Measurements from ENCODE around the gene PEA15. TPM values are rescaled to one million over a fixed set of nuclear protein-coding genes. Genes with fewer than 3 reads are reported as not detected.

PEA15 gene
- 166 to 335 TPM (median 325 TPM) in 3 replicates for total RNA-seq
- long read RNA-seq, transcript PEA15-201 (4 exons, 2,471 nt): major isoform, 17 of 66 reads
- long read RNA-seq, partial matches to known transcripts: 0 of 66 reads
- long read RNA-seq, other reads (novel, unspliced or antisense): 49 of 66 reads

- peak within 1 kb of the TSS; percentile 89 for H3K4me3 Mint-ChIP-seq (ENCODE audit: unreplicated experiment)
- DNase-seq (ENCODE audit: low spot score): no peak
- TF ChIP-seq CTCF (IDR thresholded peaks at IDR 0.05): no peak
These were observed at the start of gene PEA15 for GRCh38 chr1:160205242-160206035. TSS of gene PEA15 (plus strand) at chr1:160205384. CDS start at chr1:160211545, 6,161 bp downstream.

GRCh38 chr1:160156361-160156760 lies 48.8 kb upstream of the PEA15 start:
- no peaks in the 10 kb centered on the region for H3K36me3 Mint-ChIP-seq (ENCODE audit: low read depth)
- H3K4me3 Mint-ChIP-seq (ENCODE audit: unreplicated experiment): no peak overlapping the region
- TF ChIP-seq CTCF (IDR thresholded peaks at IDR 0.05): no peak
- no peaks in the 10 kb centered on the region for H3K9me3 Mint-ChIP-seq (ENCODE audit: low read depth)
- H3K27ac Mint-ChIP-seq (ENCODE audit: unreplicated experiment): no peak overlapping the region
- DNase-seq (ENCODE audit: low spot score): no peak
- no peaks in the 10 kb centered on the region for H3K27me3 Mint-ChIP-seq (ENCODE audit: low read depth)
- no peaks in the 10 kb centered on the region for H3K4me1 Mint-ChIP-seq (ENCODE audit: low read depth)

More at GRCh38 chr1:160205242-160206035, at the start of gene PEA15:
- H3K27me3 Mint-ChIP-seq (ENCODE audit: low read depth): no peaks in the 10 kb centered on the region
- peaks cover 53% of the 10 kb centered on the region for H3K4me1 Mint-ChIP-seq (ENCODE audit: low read depth)
- H3K36me3 Mint-ChIP-seq (ENCODE audit: low read depth): peaks cover 16% of the 10 kb centered on the region
- H3K27ac Mint-ChIP-seq (ENCODE audit: unreplicated experiment): peak within 1 kb of the TSS; percentile 99
- H3K9me3 Mint-ChIP-seq (ENCODE audit: low read depth): no peaks in the 10 kb centered on the region

- H3K27me3 Mint-ChIP-seq (ENCODE audit: low read depth): no peaks in the 10 kb centered on the region
- no peak for TF ChIP-seq CTCF (IDR thresholded peaks at IDR 0.05)
These were observed 48.0 kb upstream of the PEA15 start for GRCh38 chr1:160157174-160157573.

GRCh38 chr1:160158031-160158430 lies 47.2 kb upstream of the PEA15 start:
- H3K4me1 Mint-ChIP-seq (ENCODE audit: low read depth): no peaks in the 10 kb centered on the region
- no peak for TF ChIP-seq CTCF (IDR thresholded peaks at IDR 0.05)
- no peaks in the 10 kb centered on the region for H3K27me3 Mint-ChIP-seq (ENCODE audit: low read depth)
- no peak overlapping the region for H3K27ac Mint-ChIP-seq (ENCODE audit: unreplicated experiment)
- H3K36me3 Mint-ChIP-seq (ENCODE audit: low read depth): no peaks in the 10 kb centered on the region
- H3K4me3 Mint-ChIP-seq (ENCODE audit: unreplicated experiment): no peak overlapping the region
- no peak for DNase-seq (ENCODE audit: low spot score)
- no peaks in the 10 kb centered on the region for H3K9me3 Mint-ChIP-seq (ENCODE audit: low read depth)

More at GRCh38 chr1:160157174-160157573, 48.0 kb upstream of the PEA15 start:
- H3K36me3 Mint-ChIP-seq (ENCODE audit: low read depth): no peaks in the 10 kb centered on the region
- H3K4me1 Mint-ChIP-seq (ENCODE audit: low read depth): no peaks in the 10 kb centered on the region
- H3K27ac Mint-ChIP-seq (ENCODE audit: unreplicated experiment): no peak overlapping the region
- H3K9me3 Mint-ChIP-seq (ENCODE audit: low read depth): no peaks in the 10 kb centered on the region
- no peak for DNase-seq (ENCODE audit: low spot score)
- H3K4me3 Mint-ChIP-seq (ENCODE audit: unreplicated experiment): no peak overlapping the region

- no peak overlapping the region for H3K4me3 Mint-ChIP-seq (ENCODE audit: unreplicated experiment)
- TF ChIP-seq CTCF (IDR thresholded peaks at IDR 0.05): no peak
These were observed 46.6 kb upstream of the PEA15 start for GRCh38 chr1:160158534-160158933.

More at GRCh38 chr1:160158534-160158933, 46.6 kb upstream of the PEA15 start:
- no peaks in the 10 kb centered on the region for H3K4me1 Mint-ChIP-seq (ENCODE audit: low read depth)
- no peaks in the 10 kb centered on the region for H3K36me3 Mint-ChIP-seq (ENCODE audit: low read depth)
- no peak for DNase-seq (ENCODE audit: low spot score)
- no peaks in the 10 kb centered on the region for H3K27me3 Mint-ChIP-seq (ENCODE audit: low read depth)
- no peaks in the 10 kb centered on the region for H3K9me3 Mint-ChIP-seq (ENCODE audit: low read depth)
- no peak overlapping the region for H3K27ac Mint-ChIP-seq (ENCODE audit: unreplicated experiment)
